Measurements from ENCODE around the gene IFIT1B.

The IFIT1B gene

DNA sequence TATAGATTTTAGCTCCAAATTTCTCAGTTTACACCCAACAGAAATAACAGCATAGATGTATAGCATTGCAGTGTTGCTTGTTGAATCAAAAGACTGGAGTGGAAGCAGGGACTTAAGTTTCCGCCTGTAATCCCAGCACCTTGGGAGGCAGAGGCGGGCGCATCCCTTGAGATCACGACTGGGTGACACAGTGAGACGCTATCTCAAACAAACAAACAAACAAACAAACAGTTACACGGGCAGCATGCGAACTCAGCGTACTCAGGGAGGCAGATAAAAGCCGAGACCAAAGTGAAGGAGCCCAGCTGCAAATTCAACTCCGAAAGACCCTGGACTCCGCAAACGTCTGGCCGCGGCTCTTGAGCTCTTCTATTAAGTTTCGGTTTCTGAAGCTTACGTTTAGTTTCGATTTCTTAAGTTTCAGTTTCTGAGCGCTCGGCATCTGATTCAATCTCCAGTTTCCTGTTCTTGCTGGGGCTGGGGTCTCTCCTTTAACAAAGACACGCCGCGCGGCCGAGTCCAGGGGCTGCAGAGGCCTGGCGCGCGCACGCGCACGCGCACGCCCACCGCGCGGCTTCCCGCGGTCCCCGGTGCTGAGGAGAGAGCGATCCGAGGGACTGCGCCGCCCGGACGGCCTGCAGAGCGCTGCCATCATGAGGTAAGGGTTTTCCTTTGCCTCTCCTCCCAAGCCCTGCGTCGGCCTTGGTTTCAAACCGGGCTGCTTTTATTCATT, 36.5 kb downstream of the IFIT1B start, which contains the start of gene IFIT5:
Gene IFIT5 (plus strand): TSS at position 423 of the 733 bp plus-strand sequence. CDS start 231 bp downstream, at position 654.
- TF ChIP-seq CTCF (IDR thresholded peaks at IDR 0.05; ENCODE audit: unreplicated experiment in 3 of 3) = no peak
- Mint-ChIP-seq H3K27ac (peak within 1 kb of the TSS; percentile 99 to 100 (median 99)), H3K27me3 (ENCODE audit: low read depth) (peaks cover 3% of the 10 kb centered on the region), H3K4me3 (peak within 1 kb of the TSS; percentile 96 to 100 (median 98)), H3K9me3 (no peaks in the 10 kb centered on the region), H3K36me3 (ENCODE audit: low read depth) (peaks cover 15% of the 10 kb centered on the region), H3K4me1 (peaks cover 20% of the 10 kb centered on the region)

GRCh38 chr10:89414879-89415821, 37.3 kb downstream of the IFIT1B start:
- Mint-ChIP-seq H3K9me3 (no peaks in the 10 kb centered on the region), H3K36me3 (ENCODE audit: low read depth) (peaks cover 15% of the 10 kb centered on the region), H3K4me3 (peak overlapping the region; percentile 96 to 100 (median 98)), H3K27me3 (ENCODE audit: low read depth) (peaks cover 3% of the 10 kb centered on the region), H3K27ac (peak overlapping the region; percentile 98 to 99 (median 99)), H3K4me1 (peaks cover 20% of the 10 kb centered on the region)
- peak in 1 of 3 experiments; percentile 13 for TF ChIP-seq CTCF (IDR thresholded peaks at IDR 0.05; ENCODE audit: unreplicated experiment in 3 of 3)

DNA sequence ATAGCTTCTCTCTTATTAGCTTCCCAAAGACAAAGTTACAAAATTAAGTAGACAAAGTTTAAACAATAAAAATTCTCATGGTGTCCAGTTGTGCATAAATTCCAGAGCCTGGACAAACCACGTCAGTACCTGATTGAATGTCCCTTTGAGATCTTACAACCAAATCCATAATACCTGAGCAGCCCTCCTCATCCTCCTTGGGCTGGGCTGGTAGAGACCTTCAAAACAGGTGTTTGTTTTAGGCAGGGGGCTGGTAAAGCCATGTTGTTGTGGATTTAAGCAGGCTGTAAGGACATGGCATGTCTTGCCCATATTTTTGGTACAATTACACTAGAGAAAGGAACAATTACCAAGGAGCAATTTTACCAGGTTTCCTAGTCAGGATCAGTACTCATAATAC, 38.6 kb downstream of the IFIT1B start:
- H3K9me3 Mint-ChIP-seq = no peaks in the 10 kb centered on the region
- H3K4me3 Mint-ChIP-seq = peak overlapping the region; percentile 96 to 99 (median 98)
- H3K27me3 Mint-ChIP-seq (ENCODE audit: low read depth) = peaks cover 3% of the 10 kb centered on the region
- H3K36me3 Mint-ChIP-seq (ENCODE audit: low read depth) = peaks cover 12% of the 10 kb centered on the region
- TF ChIP-seq CTCF (IDR thresholded peaks at IDR 0.05; ENCODE audit: unreplicated experiment in 3 of 3) = no peak
- peaks cover 16% of the 10 kb centered on the region for H3K4me1 Mint-ChIP-seq
- peak overlapping the region; percentile 35 to 58 (median 52) for H3K27ac Mint-ChIP-seq

- Mint-ChIP-seq H3K27ac (no peak overlapping the region), H3K27me3 (ENCODE audit: low read depth) (peaks cover 3% of the 10 kb centered on the region), H3K4me3 (no peak overlapping the region), H3K4me1 (peaks cover 11% of the 10 kb centered on the region), H3K9me3 (no peaks in the 10 kb centered on the region), H3K36me3 (ENCODE audit: low read depth) (peaks cover 7% of the 10 kb centered on the region)
- peak in 2 of 3 experiments; percentile 23 to 34 for TF ChIP-seq CTCF (IDR thresholded peaks at IDR 0.05; ENCODE audit: unreplicated experiment in 3 of 3)
These were observed 41.7 kb downstream of the IFIT1B start for GRCh38 chr10:89419548-89419947.

- peaks cover under 1% of the 10 kb centered on the region for H3K27me3 Mint-ChIP-seq (ENCODE audit: low read depth)
- no peak for TF ChIP-seq CTCF (IDR thresholded peaks at IDR 0.05; ENCODE audit: unreplicated experiment in 3 of 3)
- H3K4me1 Mint-ChIP-seq = peaks cover 8% of the 10 kb centered on the region
- no peak overlapping the region for H3K27ac Mint-ChIP-seq
- H3K9me3 Mint-ChIP-seq = no peaks in the 10 kb centered on the region
- peaks cover 7% of the 10 kb centered on the region for H3K36me3 Mint-ChIP-seq (ENCODE audit: low read depth)
- H3K4me3 Mint-ChIP-seq = no peak overlapping the region
These were observed 43.2 kb downstream of the IFIT1B start for GRCh38 chr10:89421018-89421476.

Measured in nephron (organoid).